Fibroblast of the aortic adventitia (primary cell): ENCODE results near the gene LHPP. TPM values are rescaled to one million over a fixed set of nuclear protein-coding genes. Genes with fewer than 3 reads are reported as not detected.

Experiments used
- DNase-seq: peaks from one replicate; pipeline ENCODE4 v3.0.0-alpha.2; 2010; ENCODE audit warnings: low read depth
- H3K4me3 ChIP-seq: 2 replicates; pipeline ENCODE4 v1.5.1; 2011; ENCODE audit warnings: low read depth, mild to moderate bottlenecking, control low read depth, low read length, moderate library complexity
- CTCF ChIP-seq: IDR thresholded peaks from 2 replicates; pipeline ENCODE4 v1.5.1; 2011; ENCODE audit warnings: mild to moderate bottlenecking, low read length, control low read depth, inconsistent platforms; ENCODE audit not compliant: insufficient read depth
- total RNA-seq: library from RNA; depleted of rRNA; stranded (reverse); fragments of >200 nt; gene quantifications from 2 replicates; pipeline ENCODE4 v1.2.3, GENCODE V29; 2012; ENCODE audit warnings: low replicate concordance

The LHPP gene
- 4.9 and 12.5 TPM in 2 replicates for total RNA-seq

DNA sequence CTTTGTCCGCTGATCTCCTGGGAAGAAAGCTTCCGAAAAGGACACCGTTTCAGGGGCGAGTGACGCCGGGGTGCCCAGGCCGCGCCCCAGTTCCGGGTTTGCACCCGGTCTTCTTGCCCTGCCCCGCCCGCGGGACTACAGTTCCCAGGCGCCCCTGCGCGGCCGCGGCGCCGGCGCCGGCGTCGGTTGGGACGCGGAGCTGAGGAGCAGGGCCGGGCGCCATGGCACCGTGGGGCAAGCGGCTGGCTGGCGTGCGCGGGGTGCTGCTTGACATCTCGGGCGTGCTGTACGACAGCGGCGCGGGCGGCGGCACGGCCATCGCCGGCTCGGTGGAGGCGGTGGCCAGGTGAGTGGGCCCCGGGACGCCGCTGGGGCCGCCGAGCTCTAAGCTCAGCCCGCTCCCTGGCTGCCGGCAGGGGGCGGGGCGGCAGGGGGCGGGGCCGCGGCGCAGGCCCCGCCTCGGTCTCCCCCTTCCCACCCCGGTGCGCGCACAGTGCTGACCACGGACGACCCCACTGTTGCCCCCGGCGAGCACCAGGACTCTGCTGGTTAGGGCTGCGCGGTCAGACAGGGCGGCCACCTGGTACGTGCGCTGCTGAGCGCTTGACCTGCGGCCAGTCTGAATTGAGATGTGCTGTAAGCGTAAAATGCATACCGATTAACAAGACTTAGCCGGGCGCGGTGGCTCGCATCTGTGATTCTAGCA lies at the start of gene LHPP:
LHPP (plus strand) TSS at position 182 of the 706 bp plus-strand sequence; CDS start at position 222, 40 bp downstream.
- no peak for TF ChIP-seq CTCF
- DNase-seq: peak; percentile 61
- peak within 1 kb of the TSS; percentile 93 for H3K4me3 ChIP-seq

DNA sequence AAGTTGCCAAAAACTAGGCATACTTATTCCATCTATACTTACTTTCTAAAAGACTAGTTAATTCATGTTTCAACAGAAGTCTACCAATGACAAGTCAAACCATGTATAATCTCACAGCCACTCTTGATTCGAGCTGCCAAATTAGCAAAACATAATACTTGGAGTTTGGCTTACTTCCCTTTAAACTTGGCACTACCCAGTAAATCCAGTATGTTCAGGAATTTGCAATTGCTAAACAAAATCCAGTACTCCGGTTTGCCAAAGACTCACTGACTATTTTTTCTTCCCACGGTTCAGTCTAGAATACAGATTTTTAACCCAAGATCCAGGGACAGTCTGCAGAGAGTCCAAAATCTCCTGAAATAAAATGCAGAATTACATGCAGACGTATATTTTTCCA lies 47.5 kb upstream of the LHPP start:
- no peak overlapping the region for H3K4me3 ChIP-seq
- TF ChIP-seq CTCF: no peak
- DNase-seq: peak; percentile 83

DNA sequence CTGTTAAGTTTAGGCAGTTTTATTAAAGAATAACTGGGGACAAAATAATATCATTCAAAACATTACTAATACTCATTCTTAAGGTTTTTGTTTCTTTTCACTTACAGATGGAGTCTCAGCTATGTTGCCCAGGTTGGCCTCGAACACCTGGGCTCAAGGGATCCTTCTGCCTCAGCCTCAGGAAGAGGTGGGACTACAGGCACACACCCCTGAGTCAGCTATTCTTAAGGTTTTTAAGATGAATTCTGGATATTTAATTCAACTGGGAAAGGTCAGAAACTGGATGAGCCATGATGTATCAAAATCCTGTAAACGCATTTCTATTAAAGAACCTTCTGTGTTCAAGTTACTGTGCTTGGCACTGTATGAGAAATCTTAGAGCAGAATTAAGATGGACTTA lies 46.4 kb upstream of the LHPP start:
- TF ChIP-seq CTCF: no peak
- DNase-seq: peak; percentile 33
- H3K4me3 ChIP-seq: no peak overlapping the region

GRCh38 chr10:124416733-124417132 lies 44.9 kb upstream of the LHPP start:
- peak; percentile 84 for DNase-seq
- H3K4me3 ChIP-seq: peak overlapping the region; percentile 77
- TF ChIP-seq CTCF: no peak

GRCh38 chr10:124417895-124418725 lies 43.5 kb upstream of the LHPP start:
- peak; percentile 59 for DNase-seq
- peak; percentile 13 for TF ChIP-seq CTCF
- H3K4me3 ChIP-seq: peak overlapping the region; percentile 77

- no peak for TF ChIP-seq CTCF
- peak within 1 kb of the TSS; percentile 77 for H3K4me3 ChIP-seq
- peak; percentile 91 for DNase-seq
Observed at GRCh38 chr10:124418726-124419501, 42.7 kb upstream of the LHPP start, which contains the start of gene OAT. OAT (minus strand) TSS chr10:124418923; CDS start chr10:124412171, 6,752 bp downstream.
